Measurements from ENCODE around the gene HLA-DPA1.
A peak's percentile ranks its signal among the peaks of the same experiment; 100 is the strongest.
"Not testable (repeated sequence)": the region's sequence is repeated elsewhere in the genome, so short reads cannot be mapped to it uniquely, and the experiment has no call there.

Gene HLA-DPA1

DNA sequence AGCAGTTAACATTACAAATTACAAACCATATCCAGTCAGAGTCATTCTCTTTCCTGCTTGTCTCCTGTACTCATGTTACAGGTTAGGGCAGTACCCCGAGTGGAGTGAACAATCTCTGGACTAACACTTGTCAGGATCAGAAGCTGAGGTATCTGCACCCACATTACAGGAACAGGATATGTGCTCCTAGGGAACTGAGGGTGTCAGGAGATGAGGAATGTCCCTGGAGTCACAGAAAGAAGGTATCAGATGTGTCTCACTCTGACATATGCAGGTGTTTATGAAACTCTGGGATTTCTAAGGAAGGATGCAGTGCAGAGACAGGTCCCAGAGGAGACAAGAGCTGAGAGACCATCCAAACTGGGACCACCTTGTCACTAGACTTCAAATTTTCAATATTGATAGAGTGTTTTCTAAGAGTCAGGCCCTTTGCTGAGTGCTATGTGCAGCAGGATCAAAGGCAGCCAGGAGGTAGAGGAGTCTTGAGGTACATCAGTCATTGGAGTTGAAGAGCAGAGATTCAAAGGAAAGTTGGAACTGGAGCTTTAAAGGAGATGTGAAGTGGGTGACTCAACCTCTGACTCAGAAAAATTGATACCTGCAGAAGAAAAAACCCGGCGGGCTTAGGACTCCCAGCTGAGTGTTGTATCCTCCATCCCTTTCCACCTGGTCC is 14.9 kb upstream of the HLA-DPA1 start:
- DNase-seq: no peak

DNA sequence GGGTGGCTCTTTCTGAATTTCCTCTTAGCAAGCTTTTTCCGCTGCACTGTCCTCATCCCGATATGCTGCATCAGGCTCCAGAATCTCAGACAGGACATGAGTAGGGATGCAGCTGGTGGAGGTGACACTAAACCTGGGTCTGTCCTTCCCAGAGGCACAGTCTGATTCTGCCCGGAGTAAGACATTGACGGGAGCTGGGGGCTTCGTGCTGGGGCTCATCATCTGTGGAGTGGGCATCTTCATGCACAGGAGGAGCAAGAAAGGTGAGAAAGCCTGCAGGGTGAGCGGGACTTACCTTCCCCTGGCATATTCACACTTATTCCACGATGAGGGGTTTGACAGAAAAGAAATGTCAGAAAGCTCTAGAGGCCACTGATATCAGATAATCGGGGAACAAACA is 12.2 kb upstream of the HLA-DPA1 start:
- DNase-seq: no peak

DNA sequence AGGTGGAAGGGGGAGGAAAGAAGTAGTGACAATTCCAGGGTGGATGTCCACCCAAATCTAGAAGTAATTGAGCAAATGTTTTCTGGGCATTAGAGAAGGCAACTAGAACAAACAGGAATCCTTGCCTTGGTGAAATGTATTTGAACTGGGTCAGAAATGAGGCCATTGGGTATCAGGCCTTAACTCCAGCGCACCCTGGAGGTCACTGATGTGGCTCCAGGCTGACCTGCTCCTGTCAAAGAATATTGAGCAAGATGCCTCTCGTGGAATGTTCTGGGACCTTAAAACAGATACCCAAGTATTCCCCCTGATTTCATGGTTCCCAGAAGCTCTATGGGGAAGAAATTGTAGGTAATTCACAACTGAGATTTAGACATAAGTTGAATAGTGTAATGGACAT is 9.3 kb upstream of the HLA-DPA1 start:
- no peak for DNase-seq

DNA sequence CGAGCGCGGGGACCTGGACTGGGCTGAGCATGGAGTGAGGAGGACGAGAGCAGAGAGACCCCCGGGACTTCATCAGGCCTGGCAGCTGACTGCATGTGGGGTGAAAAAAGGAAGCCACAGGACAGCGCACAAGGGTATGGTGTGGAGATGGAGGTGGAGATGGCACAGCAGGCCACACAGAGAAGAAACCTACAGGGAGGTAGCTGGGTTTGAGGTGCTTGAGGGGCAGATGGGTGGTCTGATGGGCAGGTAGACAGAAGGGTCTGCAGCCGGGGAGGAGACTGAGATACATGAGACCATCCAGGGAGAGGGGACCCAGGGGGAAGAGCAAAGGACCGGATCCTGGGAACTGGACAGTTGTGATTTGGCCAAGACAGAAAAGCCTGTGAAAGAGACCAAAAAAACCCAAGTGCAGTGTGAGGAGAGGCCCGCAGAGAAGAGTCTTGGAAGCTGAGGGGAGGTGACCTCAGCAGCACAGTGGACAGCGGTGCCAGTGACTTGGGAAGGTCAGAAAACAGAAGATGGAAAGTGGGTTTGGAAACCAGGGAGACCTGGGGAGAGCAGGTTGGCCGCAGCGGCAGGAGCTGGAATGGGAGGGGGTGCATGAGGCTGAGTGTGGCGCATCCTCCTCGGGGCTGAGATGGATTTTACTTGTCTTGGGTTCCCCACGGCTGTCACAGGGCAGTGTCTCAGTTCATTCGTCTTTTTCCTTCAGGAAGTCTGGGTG is 7.8 kb upstream of the HLA-DPA1 start:
- no peak for DNase-seq

DNA sequence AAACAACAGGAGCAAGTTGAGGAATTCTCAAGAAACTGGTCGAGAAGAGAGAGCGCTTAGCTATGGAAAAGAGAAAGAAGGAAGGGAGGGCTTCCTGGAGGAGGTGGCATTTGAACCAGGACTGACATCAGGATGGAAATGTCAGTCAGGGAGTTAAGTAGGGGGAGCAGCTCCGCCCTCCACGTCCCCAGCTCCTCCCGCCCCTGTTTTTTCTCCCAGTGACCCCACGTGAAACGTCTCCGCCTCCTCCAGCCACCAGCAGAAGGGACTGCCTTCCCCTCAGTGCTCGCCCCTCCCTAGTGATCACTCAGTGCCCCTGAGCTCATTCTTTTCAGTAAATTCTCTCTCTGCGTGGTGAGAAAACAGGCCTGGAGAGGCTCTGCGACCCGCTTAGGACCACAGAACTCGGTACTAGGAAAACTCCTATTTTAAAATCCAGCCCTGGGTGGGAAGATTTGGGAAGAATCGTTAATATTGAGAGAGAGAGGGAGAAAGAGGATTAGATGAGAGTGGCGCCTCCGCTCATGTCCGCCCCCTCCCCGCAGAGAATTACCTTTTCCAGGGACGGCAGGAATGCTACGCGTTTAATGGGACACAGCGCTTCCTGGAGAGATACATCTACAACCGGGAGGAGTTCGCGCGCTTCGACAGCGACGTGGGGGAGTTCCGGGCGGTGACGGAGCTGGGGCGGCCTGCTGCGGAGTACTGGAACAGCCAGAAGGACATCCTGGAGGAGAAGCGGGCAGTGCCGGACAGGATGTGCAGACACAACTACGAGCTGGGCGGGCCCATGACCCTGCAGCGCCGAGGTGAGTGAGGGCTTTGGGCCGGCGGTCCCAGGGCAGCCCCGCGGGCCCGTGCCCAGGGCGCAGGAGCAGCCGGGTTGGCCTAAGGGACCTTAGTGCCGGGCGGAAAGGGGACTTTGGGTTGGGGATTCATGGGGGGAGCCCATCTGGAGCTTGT is 7.0 kb upstream of the HLA-DPA1 start:
- DNase-seq: no peak

DNA sequence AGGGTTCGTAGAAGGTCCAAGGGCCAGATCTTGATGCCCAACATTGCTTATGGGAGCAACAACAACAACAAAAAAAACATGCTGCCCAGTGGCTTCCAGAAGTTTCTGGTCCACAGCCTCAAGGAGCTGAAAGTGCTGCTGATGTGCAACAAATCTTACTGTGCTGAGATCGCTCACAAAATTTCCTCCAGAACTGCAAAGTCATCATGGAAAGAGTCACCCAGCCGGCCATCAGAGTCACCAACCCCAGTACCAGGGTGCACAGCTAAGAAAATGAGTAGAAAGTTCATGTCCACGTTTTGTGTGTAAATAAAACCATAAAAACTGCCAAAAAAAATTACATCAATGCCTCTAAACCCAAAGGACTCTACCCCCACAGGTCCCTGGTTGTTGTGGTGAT is 6.1 kb upstream of the HLA-DPA1 start:
- DNase-seq: no peak

DNA sequence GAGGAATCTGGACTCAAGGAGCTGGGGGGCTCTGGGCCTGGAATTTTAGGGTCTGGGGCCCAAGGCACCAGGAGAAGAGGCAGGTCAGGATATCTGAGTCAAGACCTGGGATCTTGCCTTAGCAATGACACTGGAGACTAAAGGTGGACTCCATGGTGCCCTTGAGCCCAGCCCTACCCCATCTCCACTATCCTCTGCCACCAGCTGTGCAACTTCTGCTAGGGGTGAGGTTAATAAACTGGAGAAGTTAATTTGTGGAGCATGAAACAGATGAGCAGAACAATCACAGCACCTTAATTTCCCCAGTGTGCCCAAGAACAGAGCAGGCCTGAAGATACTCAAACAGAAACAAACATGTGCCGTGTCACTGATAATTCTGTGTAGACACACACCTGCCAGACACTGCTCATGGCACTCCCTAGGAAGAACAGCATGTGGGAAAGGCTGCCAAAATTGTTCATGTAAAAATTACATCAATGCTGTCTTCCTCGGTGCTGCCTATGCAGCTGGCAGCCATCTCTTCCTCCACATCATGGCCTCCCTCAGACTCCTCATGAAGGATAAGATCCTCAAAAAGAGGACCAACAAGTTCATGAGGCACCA is 5.6 kb upstream of the HLA-DPA1 start:
- DNase-seq: no peak

DNA sequence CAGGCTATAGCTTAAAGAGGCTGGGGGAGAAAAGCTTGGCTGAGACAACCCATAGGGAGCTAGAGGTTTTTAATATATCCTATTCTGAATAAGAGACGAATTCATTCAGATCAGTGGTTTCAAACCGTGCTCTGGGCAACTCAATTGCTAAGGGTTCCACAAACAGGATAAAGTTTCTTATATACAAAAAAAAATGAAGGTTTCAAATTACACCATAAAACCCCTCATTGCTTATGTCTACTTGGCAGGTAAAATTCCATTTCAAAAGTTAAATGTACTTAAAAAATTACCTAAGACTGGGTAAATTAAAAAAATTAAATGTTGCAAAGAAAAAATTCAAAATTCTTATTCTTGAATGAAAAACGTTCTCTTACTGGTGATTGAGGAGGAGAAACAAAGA is 5.0 kb upstream of the HLA-DPA1 start:
- no peak for DNase-seq

DNA sequence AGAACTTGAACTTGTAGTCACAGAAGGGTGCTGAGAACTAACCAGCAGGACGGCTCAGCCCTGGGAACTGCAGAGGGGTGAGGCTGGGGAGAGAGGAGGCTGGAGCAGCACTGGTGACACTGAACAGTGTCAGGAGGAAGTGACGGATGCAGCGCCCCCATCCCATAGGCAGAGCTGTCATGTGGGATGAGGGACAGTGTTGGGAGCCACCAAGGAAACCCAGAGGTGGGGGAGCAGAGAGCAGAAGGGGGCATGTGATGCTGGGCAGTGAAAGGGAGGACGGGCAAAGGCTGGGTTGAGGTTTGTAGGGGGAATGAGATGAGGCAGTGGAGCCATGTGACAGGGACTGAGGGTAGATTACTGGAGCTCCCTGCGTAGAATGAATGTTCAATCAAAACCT is 4.5 kb upstream of the HLA-DPA1 start:
- no peak for DNase-seq

DNA sequence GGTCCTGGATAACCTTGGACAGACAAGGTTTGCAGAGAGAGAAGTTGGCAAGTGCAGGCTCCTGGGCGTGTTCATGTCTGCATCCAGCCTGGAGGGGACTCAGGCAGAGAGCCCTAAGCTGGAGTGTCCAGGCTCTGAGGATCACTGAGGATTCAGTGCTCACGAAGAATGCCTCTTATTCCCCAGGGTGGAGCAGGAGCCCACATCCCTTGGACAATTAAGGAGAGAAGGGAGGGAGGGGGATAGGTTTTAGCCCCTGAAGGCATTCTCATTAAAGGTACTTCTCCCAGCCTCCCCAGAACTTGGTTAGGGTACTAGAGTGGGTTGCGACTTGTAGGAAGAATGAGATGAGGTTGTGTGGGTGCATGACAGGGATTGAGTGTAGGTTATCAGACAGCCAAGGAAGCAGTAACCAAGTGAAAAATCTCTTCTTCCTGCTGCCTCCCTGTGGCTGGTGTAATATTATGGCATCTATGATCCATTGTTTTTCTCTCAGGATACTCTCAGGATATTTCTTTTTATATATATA is 3.0 kb upstream of the HLA-DPA1 start:
- no peak for DNase-seq

DNA sequence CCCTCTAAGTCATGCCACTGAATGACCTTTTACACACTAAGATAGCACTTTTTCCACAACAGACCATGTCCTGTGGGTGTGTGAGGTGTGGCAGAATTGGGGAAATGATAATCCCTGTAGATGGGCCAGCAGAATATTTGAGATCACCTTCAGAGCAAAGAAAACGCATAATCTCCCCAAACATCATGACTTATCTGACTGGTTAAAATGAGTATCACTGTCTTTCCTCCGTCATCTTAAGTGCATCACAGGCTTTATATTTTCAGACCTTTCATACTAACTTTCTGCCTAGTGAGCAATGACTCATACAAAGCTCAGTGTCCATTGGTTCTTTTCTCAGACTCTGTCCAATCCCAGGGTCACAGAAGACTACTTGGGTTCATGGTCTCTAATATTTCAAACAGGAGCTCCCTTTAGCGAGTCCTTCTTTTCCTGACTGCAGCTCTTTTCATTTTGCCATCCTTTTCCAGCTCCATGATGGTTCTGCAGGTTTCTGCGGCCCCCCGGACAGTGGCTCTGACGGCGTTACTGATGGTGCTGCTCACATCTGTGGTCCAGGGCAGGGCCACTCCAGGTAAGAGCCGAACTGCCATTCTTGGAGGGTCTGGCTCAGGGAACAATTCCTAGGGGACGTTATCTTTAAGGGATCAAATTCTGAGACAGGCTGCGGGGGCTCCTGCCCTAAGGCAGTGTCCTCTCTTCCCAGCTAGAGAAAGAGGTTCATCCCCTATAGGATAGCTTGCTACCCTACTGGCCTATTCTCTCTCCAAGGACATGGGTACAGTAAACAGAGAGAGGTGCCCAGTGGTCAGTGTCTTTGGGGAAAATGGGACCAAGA is 2.3 kb upstream of the HLA-DPA1 start, which contains the start of gene HLA-DPB1:
HLA-DPB1 (plus strand) TSS at position 423 of the 838 bp plus-strand sequence; CDS start at position 475, 52 bp downstream.
- peak; percentile 57 for DNase-seq

DNA sequence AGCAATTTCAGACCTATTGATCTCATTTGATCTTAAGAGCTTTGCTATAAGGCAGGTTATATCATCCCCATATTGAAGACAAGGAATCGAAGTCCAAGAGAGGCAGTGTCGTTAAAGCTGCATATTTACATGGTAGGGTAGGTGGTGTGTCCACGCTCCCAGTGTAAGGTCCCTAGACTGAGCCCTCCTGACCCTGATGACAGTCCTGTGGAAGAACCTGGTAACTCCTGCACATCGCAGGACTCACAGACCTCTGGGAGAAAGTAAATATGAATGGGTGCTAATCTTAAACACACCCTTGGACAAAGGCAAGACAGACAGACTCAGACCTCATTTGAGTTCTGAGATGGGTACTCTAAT is 1.7 kb upstream of the HLA-DPA1 start:
- no peak for DNase-seq

DNA sequence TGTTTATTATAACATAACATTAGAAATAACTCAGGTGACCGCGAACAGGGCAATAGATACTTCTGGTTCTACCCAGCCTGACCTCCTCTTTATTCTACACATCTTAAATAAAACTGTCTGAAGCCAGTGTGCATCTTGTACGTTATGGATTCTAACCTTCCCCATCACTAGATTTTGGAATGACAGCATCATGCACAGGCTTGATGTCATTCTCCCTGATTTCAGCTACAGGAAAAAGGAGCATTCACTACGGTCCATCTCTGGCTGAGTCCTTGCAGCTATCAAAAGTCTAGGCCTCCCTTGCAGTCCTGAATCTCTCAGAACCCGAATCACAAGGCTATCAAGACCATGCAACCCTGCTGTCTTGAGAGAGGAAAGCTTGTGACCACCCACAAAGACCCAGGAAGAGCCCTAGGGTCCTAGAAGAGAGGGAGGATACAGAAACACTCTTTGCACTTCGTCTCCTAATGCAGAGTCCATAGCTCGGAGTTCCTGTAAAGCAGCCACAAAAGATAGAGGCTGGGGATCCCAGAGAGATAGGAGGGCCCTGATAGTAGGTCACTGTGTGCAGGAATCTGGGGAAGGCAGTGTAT is 845 bp downstream of the HLA-DPA1 start:
- DNase-seq: no peak

DNA sequence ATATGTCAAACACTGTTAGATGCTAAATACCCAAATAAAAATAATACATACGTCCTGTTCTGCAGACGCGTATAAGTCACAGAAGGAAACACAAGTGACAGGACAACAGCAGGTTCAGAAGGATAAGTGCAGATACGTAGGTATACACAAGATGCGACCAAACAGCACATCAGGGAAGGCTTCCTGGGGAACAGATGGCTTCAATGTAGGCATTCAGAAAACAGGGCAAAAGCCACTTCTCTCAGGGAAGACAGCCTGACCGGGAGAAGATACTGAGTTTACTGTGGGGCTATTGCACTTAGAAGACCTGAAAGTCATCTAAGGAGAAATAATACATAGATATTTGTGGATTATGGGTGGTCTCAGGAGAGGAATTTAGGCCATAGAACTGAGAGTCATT is 1.9 kb downstream of the HLA-DPA1 start:
- no peak for DNase-seq

DNA sequence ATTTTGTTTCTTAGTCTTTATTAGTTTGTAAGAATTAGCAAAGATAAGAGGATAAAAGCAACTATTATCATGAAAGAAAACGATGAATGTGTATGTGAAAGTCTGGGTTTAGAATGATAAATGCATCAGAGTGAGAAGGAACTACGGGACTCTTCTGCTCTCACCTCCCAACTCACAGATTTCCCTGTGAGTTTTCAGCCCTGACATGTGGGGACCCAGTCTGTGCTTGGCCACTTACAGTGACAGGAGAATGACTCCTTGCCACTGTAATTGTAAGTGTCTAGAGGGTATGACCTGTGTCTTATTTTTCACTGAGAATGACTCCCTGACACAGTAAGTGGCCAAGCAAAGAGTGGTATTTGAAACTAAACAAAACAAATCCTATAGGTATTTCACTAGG is 2.5 kb downstream of the HLA-DPA1 start:
- no peak for DNase-seq

DNA sequence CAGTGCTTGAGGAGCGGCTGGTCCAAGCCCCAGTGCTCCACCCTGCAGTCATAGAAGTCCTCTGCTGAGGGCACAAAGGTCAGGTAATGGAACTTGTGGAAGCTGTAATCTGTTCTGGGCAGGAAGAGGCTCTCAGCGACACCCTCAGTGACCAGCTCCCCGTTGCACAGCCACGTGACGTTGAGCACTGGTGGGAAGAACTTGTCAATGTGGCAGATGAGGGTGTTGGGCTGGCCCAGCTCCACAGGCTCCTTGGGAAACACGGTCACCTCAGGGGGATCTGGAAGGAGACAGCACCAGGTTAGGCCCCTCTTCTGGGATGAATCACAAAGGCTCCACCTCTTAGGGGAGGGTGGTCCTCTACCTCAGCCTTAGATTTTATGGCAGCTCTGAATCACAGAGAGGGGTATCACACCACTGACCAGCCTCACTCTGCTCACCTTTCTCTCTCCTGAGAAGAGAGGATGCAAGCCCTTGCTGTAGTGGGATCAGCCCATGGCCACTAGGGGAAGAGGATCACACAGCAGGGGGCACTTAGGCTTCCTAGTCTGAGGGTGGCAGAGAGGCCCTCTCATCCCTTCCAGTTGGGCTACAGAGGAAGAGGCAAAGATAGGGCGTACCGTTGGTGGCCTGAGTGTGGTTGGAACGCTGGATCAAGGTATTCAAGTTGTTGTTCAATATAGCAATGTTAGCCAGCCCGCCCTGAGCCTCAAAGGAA is 4.3 kb downstream of the HLA-DPA1 start:
- DNase-seq: no peak

DNA sequence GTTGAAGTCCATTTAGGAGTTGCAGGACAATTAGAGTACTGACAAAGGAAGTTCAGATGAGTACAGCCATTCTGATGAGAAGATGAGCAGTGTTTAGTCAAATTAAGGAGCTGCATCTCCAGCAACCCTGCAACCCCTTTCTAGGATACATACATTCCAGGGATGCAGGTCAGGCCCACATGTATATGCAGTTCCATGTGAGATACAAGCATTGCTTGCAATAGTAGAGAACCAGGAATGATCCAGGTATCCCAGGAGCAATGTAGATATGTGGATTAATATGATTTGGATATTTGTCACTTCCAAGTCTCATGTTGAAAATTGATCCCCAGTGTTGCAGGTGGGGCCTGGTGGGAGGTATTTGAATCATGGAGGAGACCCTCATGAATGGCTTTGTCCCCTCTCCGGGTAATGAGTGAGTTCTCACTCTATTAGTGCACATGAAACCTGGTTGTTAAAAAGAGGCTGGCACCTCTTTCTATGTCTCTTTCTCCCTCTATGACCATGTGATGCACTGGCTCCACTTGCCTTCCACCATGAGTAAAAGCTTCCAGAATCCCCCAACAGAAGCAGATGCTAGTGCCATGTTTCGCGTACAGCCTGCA is 6.4 kb downstream of the HLA-DPA1 start:
- no peak for DNase-seq

DNA sequence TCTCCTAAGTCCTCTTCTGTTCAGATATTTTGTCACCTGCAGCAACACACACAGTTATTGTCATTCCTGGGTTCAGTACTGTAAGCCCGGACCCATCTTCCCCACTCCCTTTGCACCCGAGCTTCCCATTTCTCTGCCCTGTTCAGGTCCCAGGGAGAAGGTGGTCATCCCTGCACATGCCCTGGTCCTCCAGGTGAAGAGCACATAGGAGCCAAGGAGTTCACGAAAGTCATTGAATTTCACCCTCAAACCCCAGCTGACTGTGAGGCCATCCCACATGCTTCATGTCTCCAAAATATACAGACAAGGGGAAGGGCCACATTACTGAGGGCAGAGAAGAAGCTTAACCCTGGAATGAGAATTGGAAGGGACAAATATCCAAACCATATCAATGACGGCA is 8.1 kb downstream of the HLA-DPA1 start:
- DNase-seq: no peak

DNA sequence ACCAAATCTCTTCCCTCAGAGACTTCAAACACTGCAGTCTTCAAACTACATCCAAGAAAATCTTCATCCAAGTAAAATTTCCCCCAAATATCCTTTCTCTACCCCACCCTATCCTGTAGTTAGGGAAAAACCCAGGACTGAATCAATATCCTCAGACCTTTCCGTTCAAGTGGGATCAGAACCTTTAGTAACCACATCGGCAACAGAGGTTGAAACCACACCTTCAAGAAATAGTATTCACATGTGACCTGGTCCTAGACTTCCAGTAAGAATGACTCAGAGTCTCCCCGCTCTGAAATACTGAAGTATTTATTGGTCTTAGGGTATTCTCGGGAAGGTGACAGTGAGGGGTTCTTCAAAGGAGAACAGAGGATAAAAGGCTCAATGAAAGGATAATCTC is 8.7 kb downstream of the HLA-DPA1 start:
- no peak for DNase-seq

DNA sequence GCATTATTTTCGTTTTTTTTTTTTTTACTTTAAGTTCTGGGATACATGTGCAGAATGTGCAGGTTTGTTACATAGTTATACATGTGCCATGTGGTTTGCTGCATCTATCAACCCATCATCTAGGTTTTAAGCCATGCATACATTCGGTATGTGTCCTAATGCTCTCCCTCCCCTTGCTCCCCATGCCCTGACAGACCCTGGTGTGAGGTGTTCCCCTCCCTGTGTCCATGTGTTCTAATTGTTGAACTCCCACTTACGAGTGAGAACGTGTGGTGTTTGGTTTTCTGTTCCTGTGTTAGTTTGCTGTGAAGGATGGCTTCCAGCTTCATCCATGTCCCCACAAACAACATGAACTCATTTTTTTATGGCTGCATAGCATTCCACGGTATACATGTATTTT is 10.0 kb downstream of the HLA-DPA1 start:
- not testable (repeated sequence) for DNase-seq
